Measurements from ENCODE around the gene VMAC.

Gene VMAC

DNA sequence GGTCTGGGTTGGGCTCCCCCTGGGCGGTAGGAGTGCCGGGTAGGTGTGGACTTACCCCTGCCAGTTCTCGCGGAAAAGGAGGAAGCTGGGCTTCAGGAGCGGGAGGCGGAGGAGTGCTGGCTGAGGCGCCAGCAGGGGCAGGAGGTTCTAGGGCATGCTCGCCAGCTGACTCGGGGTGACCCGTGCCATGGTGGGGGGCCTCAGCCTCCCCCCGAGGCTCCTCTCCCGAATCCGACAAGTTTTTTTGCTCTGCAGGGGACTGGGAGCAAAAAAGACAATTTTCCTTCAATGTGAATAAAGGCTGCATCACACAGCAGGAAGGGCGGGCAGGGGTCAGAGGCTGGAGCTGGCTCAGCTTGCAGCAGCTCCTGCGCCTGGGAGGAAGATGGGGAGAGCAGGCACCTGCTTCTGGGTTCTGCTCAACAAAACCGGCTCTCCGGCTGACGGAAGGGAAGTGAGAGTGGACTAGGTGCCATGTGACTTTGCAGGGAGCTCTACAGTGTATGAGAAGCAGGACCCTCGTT, 46.7 kb downstream of the VMAC start:
- H3K9me3 ChIP-seq (ENCODE audit: insufficient read depth, low read depth, low read length), result no peaks in the 10 kb centered on the region
- H4K91ac ChIP-seq (ENCODE audit: low read depth, low read length), result no peak overlapping the region
- H3K4me2 ChIP-seq (ENCODE audit: low read length), result no peak overlapping the region
- no peak overlapping the region for H4K8ac ChIP-seq (ENCODE audit: low read depth, low read length)
- peaks cover 8 to 18% of the 10 kb centered on the region in 2 experiments for H3K4me1 ChIP-seq (ENCODE audit: control insufficient read depth in 1 of 2, insufficient read depth in 2 of 2, low read length in 2 of 2)
- no peak overlapping the region for H3K23ac ChIP-seq (ENCODE audit: low read length)
- no peak overlapping the region for H3K27ac ChIP-seq (ENCODE audit: low read depth, low read length)
- no peak overlapping the region for H4K12ac ChIP-seq (ENCODE audit: low read depth, low read length)
- H3K79me1 ChIP-seq (ENCODE audit: low read length), result no peaks in the 10 kb centered on the region
- no peak overlapping the region for H3K9ac ChIP-seq (ENCODE audit: low read length)
- WGBS (ENCODE audit: extremely low coverage, insufficient coverage, insufficient read length), result no CpG with 5 or more reads among the region's 19 CpGs
- no peak overlapping the region for H2BK5ac ChIP-seq (ENCODE audit: low read depth, low read length, poor library complexity)
- H3K36me3 ChIP-seq (ENCODE audit: control insufficient read depth in 1 of 2, insufficient read depth in 2 of 2, low read length in 2 of 2), result peaks cover 9 to 22% of the 10 kb centered on the region in 2 experiments
- DNase-seq, result no peak
- no peaks in the 10 kb centered on the region for H3K27me3 ChIP-seq (ENCODE audit: insufficient read depth, low read length)
- no peak overlapping the region for H2AFZ ChIP-seq (ENCODE audit: insufficient read depth, low read length, poor library complexity)
- peak overlapping the region; percentile 54 for H3K18ac ChIP-seq (ENCODE audit: low read length)
- H2BK12ac ChIP-seq (ENCODE audit: low read length), result no peak overlapping the region
- H3K14ac ChIP-seq (ENCODE audit: low read length), result no peak overlapping the region
- H2AK5ac ChIP-seq (ENCODE audit: low read length), result no peak overlapping the region
- H2BK120ac ChIP-seq (ENCODE audit: insufficient read depth, low read length, poor library complexity), result no peak overlapping the region
- H3K79me2 ChIP-seq (ENCODE audit: control insufficient read depth, insufficient read depth, low read length, poor library complexity), result no peaks in the 10 kb centered on the region
- peak overlapping the region; percentile 27 for H3K4ac ChIP-seq (ENCODE audit: low read depth, low read length)
- no peak overlapping the region for H3K4me3 ChIP-seq (ENCODE audit: low read depth, low read length)

DNA sequence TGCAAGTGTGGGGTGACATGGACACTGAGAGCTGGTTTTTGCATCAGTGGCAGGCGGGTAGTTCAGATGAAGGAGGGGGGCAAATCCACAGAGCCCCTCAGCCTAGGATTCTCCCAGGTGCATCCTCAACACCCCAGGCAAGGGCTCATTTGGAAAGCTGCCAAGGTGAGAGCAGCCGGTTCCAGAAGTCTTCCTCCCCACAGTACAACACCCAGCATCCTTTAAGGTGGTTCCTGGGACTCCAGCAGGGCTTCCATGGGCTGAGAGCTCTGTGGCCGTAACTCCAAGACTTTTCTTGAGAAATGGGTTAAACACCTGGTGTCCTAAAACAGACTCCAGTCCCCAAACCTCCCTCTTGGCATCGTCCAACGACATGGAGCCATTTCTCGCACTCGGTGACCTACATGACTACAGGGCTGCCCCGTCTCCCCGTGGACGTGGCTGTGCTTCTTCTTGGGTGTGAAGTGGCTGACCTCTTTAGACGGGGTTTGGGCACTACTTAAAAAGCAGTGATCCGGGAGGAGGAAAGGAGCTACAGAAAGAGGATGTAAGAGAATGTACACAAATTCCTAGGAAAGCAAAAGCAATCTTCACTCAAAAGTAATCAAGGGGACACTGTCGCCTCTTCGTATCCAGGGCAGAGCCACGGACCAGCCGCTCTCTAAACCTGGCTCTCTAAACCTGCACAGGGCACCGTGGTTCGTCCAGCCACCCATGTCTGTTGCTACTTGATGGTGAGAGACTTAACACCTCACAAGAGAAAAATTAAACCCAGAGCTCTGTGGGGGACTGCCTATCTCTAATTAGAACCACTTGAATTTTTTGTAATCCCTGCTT, 47.7 kb downstream of the VMAC start:
- no CpG with 5 or more reads among the region's 18 CpGs for WGBS (ENCODE audit: extremely low coverage, insufficient coverage, insufficient read length)
- no peak overlapping the region for H3K4ac ChIP-seq (ENCODE audit: low read depth, low read length)
- no peak for DNase-seq
- H3K18ac ChIP-seq (ENCODE audit: low read length), result no peak overlapping the region
- peaks cover 9 to 22% of the 10 kb centered on the region in 2 experiments for H3K36me3 ChIP-seq (ENCODE audit: control insufficient read depth in 1 of 2, insufficient read depth in 2 of 2, low read length in 2 of 2)
- H3K4me1 ChIP-seq (ENCODE audit: control insufficient read depth in 1 of 2, insufficient read depth in 2 of 2, low read length in 2 of 2), result peaks cover 8 to 17% of the 10 kb centered on the region in 2 experiments
- H3K27ac ChIP-seq (ENCODE audit: low read depth, low read length), result no peak overlapping the region
- no peak overlapping the region for H4K91ac ChIP-seq (ENCODE audit: low read depth, low read length)
- no peaks in the 10 kb centered on the region for H3K79me1 ChIP-seq (ENCODE audit: low read length)
- H3K27me3 ChIP-seq (ENCODE audit: insufficient read depth, low read length), result no peaks in the 10 kb centered on the region
- no peak overlapping the region for H3K4me3 ChIP-seq (ENCODE audit: low read depth, low read length)
- no peaks in the 10 kb centered on the region for H3K9me3 ChIP-seq (ENCODE audit: insufficient read depth, low read depth, low read length)
- no peak overlapping the region for H3K14ac ChIP-seq (ENCODE audit: low read length)
- no peaks in the 10 kb centered on the region for H3K79me2 ChIP-seq (ENCODE audit: control insufficient read depth, insufficient read depth, low read length, poor library complexity)
- no peak overlapping the region for H4K8ac ChIP-seq (ENCODE audit: low read depth, low read length)
- no peak overlapping the region for H4K12ac ChIP-seq (ENCODE audit: low read depth, low read length)
- no peak overlapping the region for H2AK5ac ChIP-seq (ENCODE audit: low read length)
- no peak overlapping the region for H2AFZ ChIP-seq (ENCODE audit: insufficient read depth, low read length, poor library complexity)
- H3K4me2 ChIP-seq (ENCODE audit: low read length), result no peak overlapping the region
- no peak overlapping the region for H2BK120ac ChIP-seq (ENCODE audit: insufficient read depth, low read length, poor library complexity)
- no peak overlapping the region for H3K9ac ChIP-seq (ENCODE audit: low read length)
- no peak overlapping the region for H2BK12ac ChIP-seq (ENCODE audit: low read length)
- H2BK5ac ChIP-seq (ENCODE audit: low read depth, low read length, poor library complexity), result no peak overlapping the region
- no peak overlapping the region for H3K23ac ChIP-seq (ENCODE audit: low read length)

DNA sequence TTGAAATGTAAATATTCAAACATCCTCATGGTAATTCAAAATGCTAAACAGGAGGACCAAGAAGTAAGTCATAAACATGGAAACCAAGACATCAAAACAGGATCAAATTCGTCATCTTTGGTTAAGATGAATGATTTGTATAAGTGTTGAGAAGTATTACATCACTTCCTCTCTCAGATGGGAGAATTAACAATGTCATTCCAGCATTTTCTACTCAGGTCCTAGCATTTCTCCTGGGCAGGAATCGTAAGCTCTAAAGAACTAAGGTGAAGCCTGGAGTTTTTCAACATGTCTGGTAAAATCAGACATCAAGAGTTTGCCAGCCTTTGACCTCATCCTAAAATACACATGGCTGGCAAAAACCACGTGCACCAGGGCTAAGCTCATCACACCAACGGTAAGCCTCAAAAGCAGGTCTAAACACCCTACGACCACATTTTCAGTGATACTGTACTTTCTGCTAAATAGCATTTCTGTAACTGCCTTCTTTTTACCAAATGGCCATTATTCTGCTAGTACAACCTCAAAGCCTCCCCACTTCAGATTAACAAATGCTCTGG, 48.4 kb downstream of the VMAC start:
- Histone ChIP-seq H4K91ac (ENCODE audit: low read depth, low read length) (no peak overlapping the region), H3K9ac (ENCODE audit: low read length) (no peak overlapping the region), H3K36me3 (ENCODE audit: control insufficient read depth in 1 of 2, insufficient read depth in 2 of 2, low read length in 2 of 2) (peaks cover 9 to 22% of the 10 kb centered on the region in 2 experiments), H4K12ac (ENCODE audit: low read depth, low read length) (no peak overlapping the region), H3K18ac (ENCODE audit: low read length) (no peak overlapping the region), H3K4me2 (ENCODE audit: low read length) (no peak overlapping the region), H2AK5ac (ENCODE audit: low read length) (no peak overlapping the region), H3K4me1 (ENCODE audit: control insufficient read depth in 1 of 2, insufficient read depth in 2 of 2, low read length in 2 of 2) (peaks cover 5 to 16% of the 10 kb centered on the region in 2 experiments), H3K14ac (ENCODE audit: low read length) (no peak overlapping the region), H2BK5ac (ENCODE audit: low read depth, low read length, poor library complexity) (no peak overlapping the region), H3K4me3 (ENCODE audit: low read depth, low read length) (no peak overlapping the region), H3K79me2 (ENCODE audit: control insufficient read depth, insufficient read depth, low read length, poor library complexity) (no peaks in the 10 kb centered on the region), H4K8ac (ENCODE audit: low read depth, low read length) (no peak overlapping the region), H3K23ac (ENCODE audit: low read length) (no peak overlapping the region), H3K79me1 (ENCODE audit: low read length) (no peaks in the 10 kb centered on the region), H3K4ac (ENCODE audit: low read depth, low read length) (no peak overlapping the region), H2BK12ac (ENCODE audit: low read length) (no peak overlapping the region), H3K27me3 (ENCODE audit: insufficient read depth, low read length) (no peaks in the 10 kb centered on the region), H3K27ac (ENCODE audit: low read depth, low read length) (no peak overlapping the region), H3K9me3 (ENCODE audit: insufficient read depth, low read depth, low read length) (no peaks in the 10 kb centered on the region), H2AFZ (ENCODE audit: insufficient read depth, low read length, poor library complexity) (no peak overlapping the region), H2BK120ac (ENCODE audit: insufficient read depth, low read length, poor library complexity) (no peak overlapping the region)
- DNase-seq, result no peak
- no CpG with 5 or more reads among the region's 5 CpGs for WGBS (ENCODE audit: extremely low coverage, insufficient coverage, insufficient read length)

DNA sequence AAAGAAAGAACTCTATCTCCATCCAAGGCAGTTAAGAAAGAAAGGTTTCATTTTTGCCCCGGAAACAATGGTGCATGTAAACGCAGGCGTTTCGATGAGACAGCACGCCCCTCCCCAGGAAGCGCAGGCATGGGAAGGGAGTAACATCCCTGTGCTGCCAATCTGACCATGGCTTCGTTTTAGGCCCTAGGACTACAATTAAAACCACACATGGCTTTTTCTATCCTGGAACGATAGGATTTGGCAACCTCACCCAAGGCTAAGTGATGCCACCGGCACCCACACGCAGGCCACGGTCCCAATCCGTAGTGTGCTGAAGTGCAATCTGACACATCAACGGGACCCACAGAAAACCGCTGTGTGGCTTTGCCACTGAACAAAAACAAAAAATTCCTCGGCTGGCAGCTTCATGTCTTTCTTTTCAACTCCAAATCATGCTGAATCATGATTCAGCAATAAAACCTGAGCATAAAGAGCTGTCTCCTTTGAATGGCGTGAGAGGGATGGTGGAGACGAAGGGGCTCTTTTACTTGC, 49.1 kb downstream of the VMAC start:
- Histone ChIP-seq H2AFZ (ENCODE audit: insufficient read depth, low read length, poor library complexity) (no peak overlapping the region), H3K4me2 (ENCODE audit: low read length) (no peak overlapping the region), H2BK5ac (ENCODE audit: low read depth, low read length, poor library complexity) (no peak overlapping the region), H3K9ac (ENCODE audit: low read length) (no peak overlapping the region), H3K27me3 (ENCODE audit: insufficient read depth, low read length) (no peaks in the 10 kb centered on the region), H3K23ac (ENCODE audit: low read length) (no peak overlapping the region), H3K27ac (ENCODE audit: low read depth, low read length) (no peak overlapping the region), H2BK120ac (ENCODE audit: insufficient read depth, low read length, poor library complexity) (no peak overlapping the region), H4K91ac (ENCODE audit: low read depth, low read length) (no peak overlapping the region), H3K14ac (ENCODE audit: low read length) (no peak overlapping the region), H3K36me3 (ENCODE audit: control insufficient read depth in 1 of 2, insufficient read depth in 2 of 2, low read length in 2 of 2) (peaks cover 7 to 18% of the 10 kb centered on the region in 2 experiments), H3K4me1 (ENCODE audit: control insufficient read depth in 1 of 2, insufficient read depth in 2 of 2, low read length in 2 of 2) (peaks cover 9 to 22% of the 10 kb centered on the region in 2 experiments), H3K9me3 (ENCODE audit: insufficient read depth, low read depth, low read length) (no peaks in the 10 kb centered on the region), H2BK12ac (ENCODE audit: low read length) (no peak overlapping the region), H3K18ac (ENCODE audit: low read length) (no peak overlapping the region), H2AK5ac (ENCODE audit: low read length) (no peak overlapping the region), H3K4me3 (ENCODE audit: low read depth, low read length) (no peak overlapping the region), H4K8ac (ENCODE audit: low read depth, low read length) (no peak overlapping the region), H3K79me1 (ENCODE audit: low read length) (no peaks in the 10 kb centered on the region), H3K79me2 (ENCODE audit: control insufficient read depth, insufficient read depth, low read length, poor library complexity) (peaks cover 1% of the 10 kb centered on the region), H3K4ac (ENCODE audit: low read depth, low read length) (no peak overlapping the region), H4K12ac (ENCODE audit: low read depth, low read length) (no peak overlapping the region)
- no peak for DNase-seq
- WGBS (ENCODE audit: extremely low coverage, insufficient coverage, insufficient read length), result no CpG with 5 or more reads among the region's 17 CpGs

Measured in trophoblast cell (in vitro differentiated cells and primary cell).